Keratinocyte (primary cell): ENCODE measurements around the gene POLR2M.

Experiments used
- CTCF ChIP-seq, 3 experiments: IDR thresholded peaks in 1 of 3; conservative IDR thresholded peaks in 1 of 3; optimal IDR thresholded peaks in 1 of 3; 2 replicates in 2 of 3; 3 replicates in 1 of 3; pipeline versions ENCODE3 to v1.5.1; 2011; ENCODE audit warnings: low read length in 3 of 3, mild to moderate bottlenecking in 3 of 3, moderate library complexity in 2 of 3, control low read depth in 1 of 3, inconsistent platforms in 1 of 3; ENCODE audit not compliant: insufficient read depth in 2 of 3; ENCODE audit errors: extremely low read depth in 1 of 3
- EZH2 ChIP-seq: IDR thresholded peaks from one replicate; pipeline ENCODE4 v1.6.1; 2012; ENCODE audit warnings: inconsistent platforms, mild to moderate bottlenecking, low read length, moderate library complexity

- no peak for TF ChIP-seq CTCF (optimal IDR thresholded peaks at IDR 0.05 in 1 of 3, IDR thresholded peaks at IDR 0.05 in 1 of 3, conservative IDR thresholded peaks at IDR 0.05 in 1 of 3; ENCODE audit: extremely low read depth in 1 of 3, insufficient read depth in 2 of 3, low read length in 3 of 3)
- no peak for TF ChIP-seq EZH2
Observed at GRCh38 chr15:57728436-57728835, 21.9 kb downstream of the POLR2M start.
